GM12865 (cell line): ENCODE measurements around the gene ELF1.

ENCODE experiments used
- DNase-seq: peaks from one replicate; pipeline ENCODE4 v3.0.0; 2010; ENCODE audit warnings: low read depth
- H3K4me3 ChIP-seq: 2 replicates; pipeline ENCODE4 v1.5.1; 2011; ENCODE audit warnings: mild to moderate bottlenecking, low read depth, low read length, control low read depth
- TF ChIP-seq, protein P1 (sequence below): IDR thresholded peaks from 2 replicates; pipeline ENCODE4 v1.5.1; 2011; ENCODE audit warnings: low read length, control low read depth, low read depth, inconsistent platforms; ENCODE audit not compliant: insufficient read depth; ENCODE audit errors: missing control alignments

ELF1 gene

DNA sequence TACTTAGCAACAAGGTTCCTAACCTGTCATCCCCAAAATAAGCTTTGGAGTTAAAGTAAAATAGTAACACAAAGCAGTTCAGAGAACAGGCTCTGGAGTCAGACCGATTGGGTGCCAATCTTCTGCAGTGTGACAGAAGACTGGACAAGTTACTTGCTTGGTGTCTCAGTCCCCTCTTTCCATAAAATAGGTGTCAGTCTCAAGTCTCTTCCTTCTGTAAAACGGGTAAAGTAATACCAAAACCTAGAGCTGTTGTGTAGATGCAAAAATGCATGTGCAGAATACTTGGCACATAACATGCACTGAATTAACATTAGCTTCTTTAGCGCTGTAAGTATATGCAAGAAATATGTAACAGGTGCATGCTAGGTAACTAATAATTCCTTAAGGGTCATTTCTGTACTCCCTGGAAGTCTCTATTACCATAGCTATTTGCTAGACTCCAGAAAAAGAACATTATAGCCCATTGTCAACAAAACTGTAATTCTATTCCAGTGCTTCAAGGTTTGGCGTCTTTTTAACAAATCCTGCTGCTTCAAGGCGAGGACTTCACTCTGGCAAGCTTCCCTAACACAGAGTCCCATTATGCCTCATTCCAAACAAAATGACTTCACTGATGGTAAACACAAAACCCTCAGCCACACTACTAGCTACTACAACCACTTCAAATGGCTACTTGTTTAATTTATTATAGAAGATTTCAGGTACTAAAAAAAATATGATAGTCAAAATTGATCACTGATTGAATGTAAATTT lies 32.8 kb downstream of the ELF1 start:
- DNase-seq = no peak
- TF ChIP-seq, protein P1, sequence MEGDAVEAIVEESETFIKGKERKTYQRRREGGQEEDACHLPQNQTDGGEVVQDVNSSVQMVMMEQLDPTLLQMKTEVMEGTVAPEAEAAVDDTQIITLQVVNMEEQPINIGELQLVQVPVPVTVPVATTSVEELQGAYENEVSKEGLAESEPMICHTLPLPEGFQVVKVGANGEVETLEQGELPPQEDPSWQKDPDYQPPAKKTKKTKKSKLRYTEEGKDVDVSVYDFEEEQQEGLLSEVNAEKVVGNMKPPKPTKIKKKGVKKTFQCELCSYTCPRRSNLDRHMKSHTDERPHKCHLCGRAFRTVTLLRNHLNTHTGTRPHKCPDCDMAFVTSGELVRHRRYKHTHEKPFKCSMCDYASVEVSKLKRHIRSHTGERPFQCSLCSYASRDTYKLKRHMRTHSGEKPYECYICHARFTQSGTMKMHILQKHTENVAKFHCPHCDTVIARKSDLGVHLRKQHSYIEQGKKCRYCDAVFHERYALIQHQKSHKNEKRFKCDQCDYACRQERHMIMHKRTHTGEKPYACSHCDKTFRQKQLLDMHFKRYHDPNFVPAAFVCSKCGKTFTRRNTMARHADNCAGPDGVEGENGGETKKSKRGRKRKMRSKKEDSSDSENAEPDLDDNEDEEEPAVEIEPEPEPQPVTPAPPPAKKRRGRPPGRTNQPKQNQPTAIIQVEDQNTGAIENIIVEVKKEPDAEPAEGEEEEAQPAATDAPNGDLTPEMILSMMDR = no peak
- H3K4me3 ChIP-seq = peak overlapping the region; percentile 72

DNA sequence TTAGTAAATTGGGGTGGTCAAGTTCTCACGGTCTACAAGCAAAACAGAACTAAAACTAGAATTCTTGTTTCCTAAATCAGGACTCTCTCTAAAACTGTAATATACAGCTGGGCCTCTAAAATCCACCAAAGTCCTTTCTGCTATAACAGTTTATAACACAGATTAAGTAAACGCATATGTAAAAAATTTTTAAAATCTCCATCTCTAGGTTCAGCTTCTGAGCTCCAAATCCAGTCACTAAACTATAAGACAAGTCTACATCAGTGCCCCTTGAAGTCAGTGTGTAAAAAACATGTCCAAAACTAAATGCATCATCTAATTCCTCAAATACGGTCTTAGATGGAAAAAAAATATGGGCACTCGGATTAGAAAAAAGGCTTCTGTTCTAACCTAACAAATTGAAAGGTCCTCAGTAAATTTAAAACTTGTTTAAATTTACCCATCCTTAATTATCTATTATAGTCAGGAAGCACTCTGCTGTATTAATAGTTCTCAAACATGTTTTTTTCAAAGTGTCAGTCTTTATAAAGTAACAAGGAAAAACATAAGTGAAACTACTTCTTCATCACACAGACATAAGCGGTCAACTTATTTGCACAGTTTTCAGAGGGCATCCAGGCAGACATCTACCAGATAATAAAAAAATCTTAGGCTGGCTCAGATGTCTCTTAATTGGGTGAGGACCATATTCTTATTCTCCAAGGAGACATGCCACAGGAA lies 33.6 kb downstream of the ELF1 start:
- no peak for DNase-seq
- peak overlapping the region; percentile 72 for H3K4me3 ChIP-seq
- TF ChIP-seq, protein P1 = no peak

DNA sequence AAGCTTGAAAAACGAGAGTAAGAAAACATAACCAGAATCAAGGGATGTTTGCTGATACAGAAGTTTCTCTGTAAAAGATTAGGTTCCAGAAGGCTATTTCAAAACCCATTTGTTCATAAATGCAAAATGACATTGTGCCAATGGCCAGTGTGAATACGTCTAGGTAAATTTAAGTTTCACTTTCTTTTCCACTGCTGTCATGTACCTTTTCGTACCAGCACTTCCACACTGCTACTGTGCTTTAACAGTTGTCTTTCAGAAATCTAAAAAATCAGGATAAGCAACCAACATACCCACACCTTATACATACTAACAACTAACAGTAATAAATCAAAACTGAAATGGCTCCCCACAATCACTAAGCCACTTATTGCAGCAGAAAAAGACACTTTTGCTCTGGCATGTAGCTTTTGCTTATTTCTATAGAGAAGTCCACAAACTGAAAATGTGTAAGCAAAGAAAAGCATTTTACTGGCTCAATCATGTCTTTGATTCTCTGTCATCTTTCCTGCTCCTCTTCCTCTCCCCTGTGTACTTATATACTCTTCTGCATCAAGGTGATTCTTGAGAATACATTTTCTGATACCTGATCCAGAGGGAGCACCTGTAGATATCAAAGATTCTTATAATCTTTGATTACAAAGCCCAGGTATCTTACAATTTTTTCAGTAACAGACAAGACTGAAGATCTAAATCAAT lies 34.3 kb downstream of the ELF1 start:
- TF ChIP-seq, protein P1 = no peak
- H3K4me3 ChIP-seq = peak overlapping the region; percentile 72

GRCh38 chr13:40983725-40984667 lies 35.1 kb downstream of the ELF1 start:
- no peak for DNase-seq
- H3K4me3 ChIP-seq = peak overlapping the region; percentile 72
- TF ChIP-seq, protein P1 = no peak

More for the DNA sequence above, 34.3 kb downstream of the ELF1 start:
- peak; percentile 83 for DNase-seq

- TF ChIP-seq, protein P1 = no peak
- DNase-seq = no peak
- peak overlapping the region; percentile 72 for H3K4me3 ChIP-seq
These were observed 35.9 kb downstream of the ELF1 start for GRCh38 chr13:40983259-40983658.

DNA sequence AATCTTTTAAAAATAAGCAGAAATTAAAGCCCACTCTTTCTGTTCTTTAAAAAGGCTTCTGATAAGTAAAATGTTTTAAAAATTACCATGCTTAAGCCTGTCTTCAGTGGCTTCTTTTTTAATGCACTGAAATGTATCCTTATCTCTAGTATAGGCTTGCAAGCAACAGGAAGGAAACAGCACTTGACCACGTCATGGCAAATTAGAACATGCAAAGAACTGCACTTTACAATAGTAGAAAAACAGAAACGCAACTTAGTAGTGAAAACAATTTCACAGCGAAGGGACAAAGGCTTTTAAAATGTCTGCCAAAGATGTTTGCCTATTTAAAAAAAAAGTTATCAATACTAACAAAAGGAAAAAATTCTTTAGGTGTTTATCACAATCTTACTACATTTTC lies 36.3 kb downstream of the ELF1 start:
- peak; percentile 93 for DNase-seq
- peak overlapping the region; percentile 72 for H3K4me3 ChIP-seq
- TF ChIP-seq, protein P1 = no peak
